Right atrium auricular region (tissue), 2 donors: ENCODE results near the gene MAN1C1. TPM values are rescaled to one million over a fixed set of nuclear protein-coding genes. Genes with fewer than 3 reads are reported as not detected.
"Not testable (repeated sequence)": the region's sequence is repeated elsewhere in the genome, so short reads cannot be mapped to it uniquely, and the experiment has no call there.

Experiments used
- DNase-seq: peaks from one replicate; pipeline ENCODE4 v3.0.0-alpha.2; 2019; ENCODE audit warnings: low spot score
- H3K27ac ChIP-seq, 2 donors: fragments of 200-600 bp; sonication (generic); 1 replicate in 1 of 2; 2 replicates in 1 of 2; pipeline ENCODE4 v1.5.1; 2016 to 2019
- H3K27me3 ChIP-seq, 2 donors: fragments of 200-600 bp; sonication (generic); one replicate each; pipeline versions ENCODE4 v1.5.1 to v1.6.0; 2017 to 2019
- H3K36me3 ChIP-seq: fragments of 200-600 bp; sonication (generic); one replicate; pipeline ENCODE4 v1.5.1; 2016
- H3K4me1 ChIP-seq, 2 donors: fragments of 200-600 bp; sonication (generic); one replicate each; pipeline versions ENCODE4 v1.5.1 to v1.6.0; 2017 to 2019
- H3K4me3 ChIP-seq, 2 donors: fragments of 200-600 bp; sonication (generic); 1 replicate in 1 of 2; 2 replicates in 1 of 2; pipeline ENCODE4 v1.5.1; 2017 to 2019; ENCODE audit warnings: mild to moderate bottlenecking in 1 of 2, moderate library complexity in 1 of 2
- H3K9me3 ChIP-seq, 2 donors: fragments of 200-600 bp; sonication (generic); one replicate each; pipeline ENCODE4 v1.5.1; 2019
- total RNA-seq, 2 donors: library from RNA; depleted of rRNA; stranded (reverse); fragments of >200 nt; gene quantifications; one replicate each; pipeline ENCODE4 v1.1.0, GENCODE V29; 2016
- TF ChIP-seq, protein P1 (sequence below), 2 donors: fragments of 200-600 bp; sonication (generic); IDR thresholded peaks; one replicate each; pipeline ENCODE4 v1.5.1; 2019; ENCODE audit warnings: antibody characterized with exemption in 2 of 2

Gene MAN1C1
- total RNA-seq, 2 donors from 2014 or later: 9.4 to 13.6 TPM

DNA sequence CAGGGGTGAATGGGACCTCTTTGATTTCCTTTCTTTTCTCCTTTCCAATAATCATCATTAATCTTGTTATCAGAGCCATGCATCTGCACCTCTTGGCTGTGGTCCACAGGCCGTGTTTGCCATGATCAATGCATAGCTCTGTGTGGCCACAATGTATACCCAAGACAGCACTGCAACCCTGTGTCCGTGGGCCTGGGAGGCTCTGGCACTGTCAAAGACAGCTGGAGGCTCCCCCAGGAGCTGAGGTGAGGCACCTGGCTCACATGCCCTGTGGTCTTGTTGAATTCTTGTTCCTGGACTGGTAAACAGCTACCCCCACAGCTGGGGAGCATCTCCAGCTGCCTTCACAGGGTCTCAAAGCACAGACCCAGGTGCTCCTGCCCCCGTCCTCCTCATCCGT lies 116.2 kb downstream of the MAN1C1 start:
- DNase-seq: no peak
- TF ChIP-seq, protein P1, sequence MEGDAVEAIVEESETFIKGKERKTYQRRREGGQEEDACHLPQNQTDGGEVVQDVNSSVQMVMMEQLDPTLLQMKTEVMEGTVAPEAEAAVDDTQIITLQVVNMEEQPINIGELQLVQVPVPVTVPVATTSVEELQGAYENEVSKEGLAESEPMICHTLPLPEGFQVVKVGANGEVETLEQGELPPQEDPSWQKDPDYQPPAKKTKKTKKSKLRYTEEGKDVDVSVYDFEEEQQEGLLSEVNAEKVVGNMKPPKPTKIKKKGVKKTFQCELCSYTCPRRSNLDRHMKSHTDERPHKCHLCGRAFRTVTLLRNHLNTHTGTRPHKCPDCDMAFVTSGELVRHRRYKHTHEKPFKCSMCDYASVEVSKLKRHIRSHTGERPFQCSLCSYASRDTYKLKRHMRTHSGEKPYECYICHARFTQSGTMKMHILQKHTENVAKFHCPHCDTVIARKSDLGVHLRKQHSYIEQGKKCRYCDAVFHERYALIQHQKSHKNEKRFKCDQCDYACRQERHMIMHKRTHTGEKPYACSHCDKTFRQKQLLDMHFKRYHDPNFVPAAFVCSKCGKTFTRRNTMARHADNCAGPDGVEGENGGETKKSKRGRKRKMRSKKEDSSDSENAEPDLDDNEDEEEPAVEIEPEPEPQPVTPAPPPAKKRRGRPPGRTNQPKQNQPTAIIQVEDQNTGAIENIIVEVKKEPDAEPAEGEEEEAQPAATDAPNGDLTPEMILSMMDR (IDR thresholded peaks at IDR 0.05): no peak
- Histone ChIP-seq H3K4me1 (peaks cover 0 to 37% of the 10 kb centered on the region in 2 donors), H3K36me3 (no peaks in the 10 kb centered on the region), H3K27ac (no peak overlapping the region), H3K9me3 (no peaks in the 10 kb centered on the region), H3K4me3 (no peak overlapping the region), H3K27me3 (no peaks in the 10 kb centered on the region)

DNA sequence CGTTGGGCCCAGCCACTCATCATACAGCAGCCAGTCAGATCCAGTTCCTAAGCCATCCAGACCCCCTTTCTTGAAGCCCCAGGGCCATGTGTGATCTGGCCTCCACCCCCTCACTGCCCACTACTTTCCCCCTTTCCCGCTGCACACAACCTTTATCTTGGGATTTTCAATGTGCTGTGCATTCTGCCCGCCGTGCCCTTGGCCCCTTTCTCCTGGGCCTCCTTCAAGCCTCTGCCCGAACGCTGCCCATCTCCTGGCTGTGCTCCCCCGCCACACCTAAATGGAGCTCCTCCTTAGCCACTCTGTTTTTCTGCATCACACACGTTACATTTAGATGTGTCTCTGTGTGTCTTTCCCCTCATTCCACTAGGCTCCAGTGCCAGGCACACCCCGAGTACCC lies 116.7 kb downstream of the MAN1C1 start:
- Histone ChIP-seq H3K27ac (no peak overlapping the region), H3K27me3 (no peaks in the 10 kb centered on the region), H3K4me1 (peaks cover 0 to 33% of the 10 kb centered on the region in 2 donors), H3K36me3 (no peaks in the 10 kb centered on the region), H3K4me3 (no peak overlapping the region), H3K9me3 (no peaks in the 10 kb centered on the region)
- no peak for DNase-seq
- TF ChIP-seq, protein P1 (IDR thresholded peaks at IDR 0.05): no peak

DNA sequence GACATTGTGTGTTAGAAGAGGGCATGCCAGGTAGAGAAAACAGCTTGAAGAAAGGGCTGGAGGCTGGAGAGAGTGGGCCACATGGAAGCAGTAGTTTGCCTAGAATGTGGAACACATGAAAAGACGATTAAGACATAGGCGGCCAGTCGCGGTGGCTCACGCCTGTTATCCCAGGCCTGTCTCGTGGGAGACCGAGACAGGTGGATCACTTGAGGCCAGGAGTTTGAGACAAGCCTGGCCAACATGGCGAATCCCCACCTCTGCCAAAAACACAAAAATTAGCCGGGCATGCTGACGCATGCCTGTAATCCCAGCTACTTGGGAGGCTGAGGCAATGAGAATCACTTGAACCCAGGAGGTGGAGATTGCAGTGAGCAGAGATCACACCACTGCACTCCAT lies 118.4 kb downstream of the MAN1C1 start:
- H3K27ac ChIP-seq, DNase-seq, H3K9me3 ChIP-seq, H3K4me3 ChIP-seq, H3K36me3 ChIP-seq, H3K27me3 ChIP-seq: not testable (repeated sequence)
- peaks cover 0 to 27% of the 10 kb centered on the region in 2 donors for H3K4me1 ChIP-seq

DNA sequence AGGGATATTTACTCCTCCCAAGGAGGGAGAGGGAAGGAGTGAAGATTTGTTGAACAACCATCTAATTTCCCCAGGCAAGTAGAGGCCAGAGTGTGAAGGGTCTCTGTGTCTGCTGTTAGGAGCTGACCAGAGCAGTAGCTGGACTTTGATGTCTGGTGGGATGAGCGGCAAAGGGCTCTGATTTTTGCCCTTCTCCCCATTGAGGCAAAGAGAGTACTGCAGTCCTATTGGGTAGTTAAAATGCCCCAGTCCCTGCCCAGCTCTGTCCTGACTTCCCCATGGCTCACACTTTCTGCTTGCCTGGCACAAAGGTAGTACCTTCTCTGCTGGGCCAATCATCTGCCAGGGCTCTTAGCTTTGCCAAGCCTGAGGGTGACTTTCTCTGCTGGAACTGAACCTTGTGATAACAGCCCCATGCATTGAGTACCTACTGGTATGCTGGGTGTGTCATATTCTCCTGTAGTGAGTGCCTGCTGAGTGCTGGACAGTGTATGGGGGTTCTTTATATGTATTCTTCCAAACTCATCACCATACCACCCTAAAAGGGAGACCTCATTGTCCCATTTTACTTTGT lies 119.5 kb downstream of the MAN1C1 start:
- DNase-seq: no peak

DNA sequence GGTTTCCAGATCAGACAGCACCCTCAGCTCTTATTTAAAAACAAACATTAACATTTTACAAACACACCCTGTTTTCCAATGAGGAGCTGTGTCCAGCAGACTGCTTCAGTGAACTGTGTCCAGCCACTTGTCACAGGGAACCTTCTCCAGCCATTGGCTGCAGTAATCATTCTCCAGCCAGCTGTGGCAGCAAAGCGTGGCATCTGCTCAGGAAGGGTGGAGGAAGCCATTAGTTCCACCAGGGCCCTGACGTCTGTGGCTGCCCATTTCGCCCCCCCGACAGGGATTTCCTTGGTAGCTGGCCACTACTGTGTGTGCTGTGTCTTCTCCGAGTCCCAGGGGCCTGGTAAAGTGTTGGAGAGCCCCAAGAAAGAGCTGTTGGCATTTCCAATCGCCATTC lies 120.5 kb downstream of the MAN1C1 start:
- Histone ChIP-seq H3K4me1 (peaks cover 0 to 21% of the 10 kb centered on the region in 2 donors), H3K27me3 (no peaks in the 10 kb centered on the region), H3K9me3 (no peaks in the 10 kb centered on the region), H3K36me3 (no peaks in the 10 kb centered on the region), H3K27ac (peak overlapping the region in 1 of 2 donors; percentile 3), H3K4me3 (no peak overlapping the region)
- TF ChIP-seq, protein P1 (IDR thresholded peaks at IDR 0.05): no peak
- no peak for DNase-seq

More for the DNA sequence above, 119.5 kb downstream of the MAN1C1 start:
- H3K4me3 ChIP-seq: no peak overlapping the region
- H3K9me3 ChIP-seq: no peaks in the 10 kb centered on the region
- H3K27ac ChIP-seq: no peak overlapping the region
- TF ChIP-seq, protein P1 (IDR thresholded peaks at IDR 0.05): no peak
- H3K36me3 ChIP-seq: no peaks in the 10 kb centered on the region
- no peaks in the 10 kb centered on the region for H3K27me3 ChIP-seq
- H3K4me1 ChIP-seq: peaks cover 0 to 21% of the 10 kb centered on the region in 2 donors

DNA sequence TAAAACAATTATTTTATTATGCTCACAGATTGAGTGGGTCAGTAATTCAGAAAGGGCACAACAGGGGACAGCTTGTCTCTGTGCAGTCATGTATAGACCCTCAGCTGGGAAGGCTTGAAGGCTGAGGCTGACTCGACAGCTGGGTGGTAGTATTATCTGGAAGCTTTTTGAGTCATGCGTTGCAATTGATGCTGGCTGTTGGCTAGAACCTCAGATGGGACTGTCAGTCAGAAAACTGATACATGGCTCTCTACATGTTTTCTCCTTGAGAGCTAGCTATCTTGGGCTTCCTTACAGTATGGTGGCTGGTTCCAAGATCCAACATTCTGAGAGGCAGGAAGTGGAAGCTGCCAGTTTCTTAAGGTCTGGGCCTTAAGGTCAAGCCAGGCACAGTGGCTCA lies 121.9 kb downstream of the MAN1C1 start:
- no peaks in the 10 kb centered on the region for H3K9me3 ChIP-seq
- H3K4me3 ChIP-seq: no peak overlapping the region
- TF ChIP-seq, protein P1 (IDR thresholded peaks at IDR 0.05): no peak
- no peak for DNase-seq
- no peak overlapping the region for H3K27ac ChIP-seq
- no peaks in the 10 kb centered on the region for H3K27me3 ChIP-seq
- H3K36me3 ChIP-seq: no peaks in the 10 kb centered on the region
- H3K4me1 ChIP-seq: peaks cover 0 to 32% of the 10 kb centered on the region in 2 donors
